GM12874 (cell line): ENCODE measurements around the gene SPATA2.

ENCODE experiments used
- CTCF ChIP-seq: IDR thresholded peaks from 2 replicates; pipeline ENCODE4 v1.5.1; 2011; ENCODE audit warnings: low read depth, mild to moderate bottlenecking, control low read depth, low read length, moderate library complexity; ENCODE audit not compliant: insufficient read depth

The SPATA2 gene

GRCh38 chr20:49880177-49880576 is 35.2 kb downstream of the SPATA2 start:
- TF ChIP-seq CTCF = no peak

- TF ChIP-seq CTCF = no peak
Measured at GRCh38 chr20:49878977-49879376, 36.4 kb downstream of the SPATA2 start.

- TF ChIP-seq CTCF = no peak
Measured at GRCh38 chr20:49877386-49877921, 37.9 kb downstream of the SPATA2 start.

DNA sequence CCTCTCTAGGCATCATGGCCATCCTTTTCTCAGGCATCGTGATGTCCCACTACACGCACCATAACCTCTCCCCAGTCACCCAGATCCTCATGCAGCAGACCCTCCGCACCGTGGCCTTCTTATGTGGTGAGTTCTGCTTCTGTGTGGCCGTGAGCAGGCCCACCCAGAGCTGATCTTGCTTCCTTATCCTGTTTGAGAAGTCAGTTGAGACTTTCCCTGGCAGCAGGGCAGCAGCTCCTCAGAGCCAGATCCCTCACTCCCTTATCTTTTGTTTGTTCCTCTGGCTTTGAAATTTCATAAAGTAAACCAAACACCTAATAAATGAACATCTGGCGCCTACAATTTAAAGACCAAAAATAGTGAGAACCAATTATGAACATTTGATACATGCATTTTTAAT is 40.6 kb downstream of the SPATA2 start:
- no peak for TF ChIP-seq CTCF

DNA sequence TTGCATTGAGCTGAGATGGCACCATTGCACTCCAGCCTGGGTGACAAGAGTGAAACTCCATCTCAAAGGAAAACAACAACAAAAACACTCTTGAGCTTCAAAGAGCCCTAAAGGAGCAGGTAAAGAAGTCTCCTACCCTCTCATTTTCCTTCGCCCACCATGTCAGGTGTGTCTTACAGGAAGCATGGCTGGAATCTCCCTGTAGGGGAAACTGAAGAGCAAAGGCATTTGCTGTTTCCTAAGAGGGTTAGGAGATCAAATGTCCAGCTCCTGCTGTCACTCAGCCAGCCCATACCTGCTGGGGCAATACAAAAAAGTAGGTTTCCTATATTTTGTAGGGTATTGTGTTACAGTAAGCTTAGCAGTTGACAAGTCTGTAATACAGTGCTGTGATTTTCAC is 43.3 kb downstream of the SPATA2 start:
- no peak for TF ChIP-seq CTCF

DNA sequence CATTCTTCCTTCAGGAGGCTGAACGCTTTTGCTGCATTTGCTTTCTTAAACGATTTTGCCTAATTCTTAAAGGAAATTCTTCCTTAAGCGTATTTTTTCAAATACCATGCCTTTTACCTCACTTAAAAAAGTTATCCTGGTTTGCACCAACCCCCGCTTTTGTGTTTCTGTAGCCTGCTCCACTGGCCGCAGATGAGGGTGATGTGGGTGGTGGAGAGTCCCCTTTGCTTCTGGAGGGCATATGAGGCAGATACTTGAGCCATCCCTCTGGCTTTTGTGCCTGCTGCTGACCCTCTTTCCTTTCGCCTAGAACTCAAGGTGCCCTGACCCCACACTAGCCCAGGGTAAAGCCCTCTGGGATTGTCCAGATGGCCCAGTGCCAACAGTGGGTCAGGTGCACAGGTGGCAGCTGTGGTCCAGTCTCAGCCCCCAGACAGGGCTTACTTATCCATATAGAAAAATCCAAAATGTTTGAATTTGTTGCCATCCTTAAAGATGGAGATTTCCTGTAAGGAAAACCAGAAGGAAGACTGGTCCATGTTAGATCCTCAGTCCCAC is 43.9 kb downstream of the SPATA2 start:
- no peak for TF ChIP-seq CTCF

DNA sequence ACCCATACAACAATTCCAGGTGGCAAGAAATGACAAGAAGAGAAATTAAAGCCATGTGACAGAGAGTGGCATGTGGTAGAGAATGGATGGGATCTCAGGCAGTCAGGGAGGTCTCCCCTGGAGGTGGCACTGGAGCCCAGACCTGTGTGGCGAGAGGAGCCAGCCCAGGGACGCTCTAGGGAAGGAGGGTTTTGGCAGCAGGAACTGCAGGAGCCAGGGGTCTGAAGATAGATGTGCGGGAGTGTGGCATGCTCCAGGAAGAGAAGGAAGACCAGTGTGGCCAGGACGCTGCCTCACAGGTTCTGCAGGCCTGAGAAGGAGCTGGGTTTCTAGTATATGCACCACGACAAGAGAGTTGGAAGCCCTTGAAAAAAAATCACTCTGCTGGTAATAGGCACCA is 45.1 kb downstream of the SPATA2 start:
- TF ChIP-seq CTCF = no peak
